Measurements from ENCODE around the gene COL18A1.

- no peak for TF ChIP-seq CTCF (IDR thresholded peaks at IDR 0.05)
- no peak for TF ChIP-seq EZH2 (IDR thresholded peaks at IDR 0.05; ENCODE audit: borderline replicate concordance, insufficient read depth, low read depth, low read length, poor library complexity, severe bottlenecking)
Measured at GRCh38 chr21:45461806-45462341, 56.9 kb downstream of the COL18A1 start.
